Nephron (organoid): Measurements from ENCODE around the gene SLC35A4.
"Not testable (repeated sequence)": the region's sequence is repeated elsewhere in the genome, so short reads cannot be mapped to it uniquely, and the experiment has no call there.

Source experiments
- H3K27ac Mint-ChIP-seq, 3 experiments: 2 replicates each; pipeline ENCODE4 v1.8.0; 2020; ENCODE audit warnings: mixed read lengths in 3 of 3, mild to moderate bottlenecking in 2 of 3, moderate library complexity in 1 of 3
- H3K27me3 Mint-ChIP-seq: 2 replicates; pipeline ENCODE4 v1.8.0; 2021; ENCODE audit warnings: low read depth, mild to moderate bottlenecking, moderate library complexity, mixed read lengths
- H3K36me3 Mint-ChIP-seq: 2 replicates; pipeline ENCODE4 v1.8.0; 2020; ENCODE audit warnings: low read depth, mixed read lengths
- H3K4me1 Mint-ChIP-seq: 2 replicates; pipeline ENCODE4 v1.8.0; 2020; ENCODE audit warnings: mixed read lengths
- H3K4me3 Mint-ChIP-seq, 3 experiments: 2 replicates each; pipeline ENCODE4 v1.8.0; 2020; ENCODE audit warnings: mild to moderate bottlenecking in 3 of 3, mixed read lengths in 3 of 3, moderate library complexity in 2 of 3
- H3K9me3 Mint-ChIP-seq: 2 replicates; pipeline ENCODE4 v1.8.0; 2020; ENCODE audit warnings: mixed read lengths
- CTCF ChIP-seq, 3 experiments: fragments of 200-600 bp; sonication (generic); IDR thresholded peaks; one replicate each; pipeline ENCODE4 v1.5.0; 2021; ENCODE audit warnings: antibody characterized with exemption in 3 of 3; ENCODE audit not compliant: unreplicated experiment in 3 of 3

Gene SLC35A4

DNA sequence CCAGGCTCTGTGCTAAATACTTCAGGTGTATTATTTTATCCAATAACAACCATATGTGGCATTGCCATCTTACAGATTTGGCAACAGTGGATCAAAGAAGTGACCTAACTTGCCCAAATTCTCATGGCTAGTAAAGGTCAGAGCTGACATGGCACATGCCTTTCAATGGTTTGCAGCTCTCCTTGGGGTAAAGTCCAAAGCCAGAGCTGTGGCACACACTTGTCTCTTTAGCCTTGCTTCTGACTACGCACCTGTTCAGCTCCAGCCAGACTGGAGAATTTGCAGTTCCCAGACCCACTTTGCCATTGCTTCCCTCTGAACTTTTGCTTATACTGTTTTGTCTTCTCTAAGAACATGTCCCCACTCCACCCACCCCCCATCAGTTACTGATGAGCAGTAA lies 5.9 kb downstream of the SLC35A4 start:
- Mint-ChIP-seq H3K27me3 (no peaks in the 10 kb centered on the region), H3K4me3 (peak overlapping the region in 1 of 3 experiments; percentile 35), H3K4me1 (peaks cover 15% of the 10 kb centered on the region), H3K9me3 (no peaks in the 10 kb centered on the region), H3K36me3 (peaks cover 17% of the 10 kb centered on the region), H3K27ac (no peak overlapping the region)
- no peak for TF ChIP-seq CTCF (IDR thresholded peaks at IDR 0.05; ENCODE audit: unreplicated experiment in 3 of 3)

GRCh38 chr5:140571105-140571504 lies 6.5 kb downstream of the SLC35A4 start:
- Mint-ChIP-seq H3K4me3 (no peak overlapping the region), H3K9me3 (no peaks in the 10 kb centered on the region), H3K27ac (no peak overlapping the region), H3K4me1 (peaks cover 10% of the 10 kb centered on the region), H3K27me3 (no peaks in the 10 kb centered on the region), H3K36me3 (peaks cover 12% of the 10 kb centered on the region)
- no peak for TF ChIP-seq CTCF (IDR thresholded peaks at IDR 0.05; ENCODE audit: unreplicated experiment in 3 of 3)

DNA sequence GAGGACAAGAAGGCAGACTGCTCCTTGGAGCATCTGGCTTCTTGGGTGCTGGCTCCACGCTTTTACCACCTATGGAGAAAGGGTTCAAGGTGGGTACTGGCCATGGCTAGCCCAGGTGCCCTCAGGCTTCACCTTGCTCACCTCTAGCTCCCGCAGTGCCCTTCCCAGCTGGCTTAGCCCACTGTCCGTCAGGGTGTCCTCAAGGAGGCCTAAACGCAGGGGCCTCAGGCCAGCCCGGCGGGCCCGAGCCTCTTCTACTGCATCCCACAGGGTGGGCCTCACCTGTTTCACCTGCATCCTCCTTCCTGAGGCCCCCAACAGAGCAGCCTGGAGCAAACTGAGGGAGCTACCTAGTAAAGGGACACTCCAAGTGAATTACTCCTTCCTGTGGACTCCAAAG lies 9.1 kb downstream of the SLC35A4 start:
- Mint-ChIP-seq H3K27me3 (no peaks in the 10 kb centered on the region), H3K4me3 (no peak overlapping the region), H3K36me3 (no peaks in the 10 kb centered on the region), H3K4me1 (peaks cover 4% of the 10 kb centered on the region), H3K27ac (no peak overlapping the region), H3K9me3 (no peaks in the 10 kb centered on the region)
- no peak for TF ChIP-seq CTCF (IDR thresholded peaks at IDR 0.05; ENCODE audit: unreplicated experiment in 3 of 3)

DNA sequence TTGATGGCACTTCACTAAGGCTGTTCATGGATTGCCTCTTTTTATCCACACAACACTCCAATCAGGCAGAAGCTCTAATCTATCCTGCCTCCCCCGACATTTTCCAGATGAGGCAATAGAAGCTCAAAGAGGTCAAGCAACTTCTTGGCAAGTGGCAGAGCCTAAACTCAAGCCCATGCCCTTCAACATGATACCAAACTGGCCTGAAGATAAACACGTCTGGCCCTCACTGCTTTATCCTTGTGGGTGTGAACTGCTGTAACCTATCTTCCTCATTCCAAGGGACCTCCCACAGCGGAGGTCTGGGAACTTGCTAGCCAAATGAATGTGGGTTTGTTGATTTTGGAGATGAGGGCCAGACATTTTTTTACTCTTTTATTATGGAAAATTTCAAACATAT lies 9.5 kb downstream of the SLC35A4 start:
- no peak overlapping the region for H3K4me3 Mint-ChIP-seq
- no peak overlapping the region for H3K27ac Mint-ChIP-seq
- H3K9me3 Mint-ChIP-seq, result no peaks in the 10 kb centered on the region
- no peak for TF ChIP-seq CTCF (IDR thresholded peaks at IDR 0.05; ENCODE audit: unreplicated experiment in 3 of 3)
- no peaks in the 10 kb centered on the region for H3K36me3 Mint-ChIP-seq
- peaks cover 2% of the 10 kb centered on the region for H3K4me1 Mint-ChIP-seq
- H3K27me3 Mint-ChIP-seq, result no peaks in the 10 kb centered on the region

DNA sequence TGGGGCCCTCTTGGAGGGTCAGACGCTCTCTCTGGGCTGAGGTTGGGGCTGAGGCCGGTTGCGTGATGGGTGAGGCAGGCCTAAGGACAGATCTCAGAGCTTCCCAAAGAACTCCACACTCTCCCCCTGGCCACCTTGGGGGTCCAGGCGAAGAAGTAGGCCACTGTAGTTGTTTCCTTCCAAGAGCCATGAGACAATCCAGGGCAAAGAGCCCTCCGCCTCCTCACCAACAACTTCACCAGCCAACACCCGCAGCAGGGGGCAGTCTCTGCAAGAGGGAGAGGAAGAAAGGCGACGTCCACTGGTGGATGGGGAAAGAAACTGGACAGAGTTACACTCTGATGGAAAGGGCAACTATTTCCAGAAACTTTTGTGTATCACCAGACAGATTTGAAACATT lies 10.7 kb downstream of the SLC35A4 start:
- Mint-ChIP-seq H3K27ac (no peak overlapping the region), H3K9me3 (no peaks in the 10 kb centered on the region), H3K4me1 (no peaks in the 10 kb centered on the region), H3K36me3 (no peaks in the 10 kb centered on the region), H3K27me3 (no peaks in the 10 kb centered on the region), H3K4me3 (no peak overlapping the region)
- no peak for TF ChIP-seq CTCF (IDR thresholded peaks at IDR 0.05; ENCODE audit: unreplicated experiment in 3 of 3)

DNA sequence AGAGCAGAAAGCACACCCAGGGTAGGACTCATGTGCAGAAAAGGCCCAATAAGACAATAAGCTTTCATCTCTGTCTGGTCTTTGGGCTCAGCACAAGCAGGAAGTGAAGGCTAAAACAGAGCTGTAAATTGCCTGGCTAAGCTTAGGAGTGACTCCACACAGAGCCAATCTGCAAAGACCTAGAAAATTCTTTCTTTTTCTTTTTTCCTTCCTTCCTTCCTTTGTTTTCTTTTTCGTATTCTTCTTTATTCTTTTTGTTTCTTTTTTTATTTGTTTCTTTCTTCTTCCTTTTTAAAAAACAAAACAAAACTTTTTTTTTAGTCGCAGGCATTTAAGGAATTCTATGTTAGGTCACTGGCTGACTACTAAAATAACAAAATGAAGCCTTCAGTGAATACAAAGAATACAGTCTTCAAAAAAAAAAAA lies 12.2 kb downstream of the SLC35A4 start:
- H3K4me1 Mint-ChIP-seq, result no peaks in the 10 kb centered on the region
- H3K4me3 Mint-ChIP-seq, result no peak overlapping the region
- H3K36me3 Mint-ChIP-seq, result no peaks in the 10 kb centered on the region
- TF ChIP-seq CTCF (IDR thresholded peaks at IDR 0.05; ENCODE audit: unreplicated experiment in 3 of 3), result no peak
- no peak overlapping the region for H3K27ac Mint-ChIP-seq
- H3K27me3 Mint-ChIP-seq, result peaks cover 6% of the 10 kb centered on the region
- no peaks in the 10 kb centered on the region for H3K9me3 Mint-ChIP-seq

GRCh38 chr5:140579188-140579747 lies 14.6 kb downstream of the SLC35A4 start:
- not testable (repeated sequence) for H3K9me3 Mint-ChIP-seq, H3K4me3 Mint-ChIP-seq, H3K27ac Mint-ChIP-seq, H3K4me1 Mint-ChIP-seq, H3K36me3 Mint-ChIP-seq
- peaks cover 13% of the 10 kb centered on the region for H3K27me3 Mint-ChIP-seq
